Ascending aorta (tissue), 2 donors: ENCODE data around the gene PLEKHG2. TPM values are rescaled to one million over a fixed set of nuclear protein-coding genes. Genes with fewer than 3 reads are reported as not detected.
"Not testable (repeated sequence)": the region's sequence is repeated elsewhere in the genome, so short reads cannot be mapped to it uniquely, and the experiment has no call there.

Source experiments
- DNase-seq, 2 donors: peaks; one replicate each; pipeline ENCODE4 v3.0.0-alpha.2; 2019; ENCODE audit warnings: low spot score in 2 of 2
- H3K27ac ChIP-seq, 2 donors: fragments of 200-600 bp; sonication (generic); one replicate each; pipeline ENCODE4 v1.5.1; 2016 to 2017; ENCODE audit warnings: mild to moderate bottlenecking in 1 of 2
- H3K27me3 ChIP-seq: fragments of 200-600 bp; sonication (generic); one replicate; pipeline ENCODE4 v1.5.1; 2017
- H3K36me3 ChIP-seq, 2 donors: fragments of 200-600 bp; sonication (generic); one replicate each; pipeline ENCODE4 v1.5.1; 2016
- H3K4me1 ChIP-seq, 2 donors: fragments of 200-600 bp; sonication (generic); one replicate each; pipeline ENCODE4 v1.5.1; 2016 to 2017; ENCODE audit warnings: mild to moderate bottlenecking in 1 of 2
- H3K4me3 ChIP-seq, 2 donors: fragments of 200-600 bp; sonication (generic); one replicate each; pipeline ENCODE4 v1.5.1; 2016 to 2017; ENCODE audit warnings: mild to moderate bottlenecking in 1 of 2
- H3K9me3 ChIP-seq, 2 donors: fragments of 200-600 bp; sonication (generic); one replicate each; pipeline ENCODE4 v1.5.1; 2016
- intact Hi-C: fragments of 100-400 bp; cut with DNase I; formaldehyde crosslinking; loops from one replicate; pipeline ENCODE4 v1.15.1; 2023
- total RNA-seq: library from RNA; depleted of rRNA; stranded (reverse); fragments of >200 nt; gene quantifications from one replicate; pipeline ENCODE4 v1.1.0, GENCODE V29; 2016
- TF ChIP-seq, protein P1 (sequence below), 3 experiments: fragments of 200-600 bp in 2 of 3; fragments of 450-650 bp in 1 of 3; sonication (generic) in 2 of 3; IDR thresholded peaks; one replicate each; pipeline ENCODE4 v1.5.1; 2016 to 2019; ENCODE audit warnings: antibody characterized with exemption in 3 of 3, mild to moderate bottlenecking in 1 of 3, moderate library complexity in 1 of 3

Gene PLEKHG2
- total RNA-seq, 1 donor from 2014 or later: 52.9 TPM

DNA sequence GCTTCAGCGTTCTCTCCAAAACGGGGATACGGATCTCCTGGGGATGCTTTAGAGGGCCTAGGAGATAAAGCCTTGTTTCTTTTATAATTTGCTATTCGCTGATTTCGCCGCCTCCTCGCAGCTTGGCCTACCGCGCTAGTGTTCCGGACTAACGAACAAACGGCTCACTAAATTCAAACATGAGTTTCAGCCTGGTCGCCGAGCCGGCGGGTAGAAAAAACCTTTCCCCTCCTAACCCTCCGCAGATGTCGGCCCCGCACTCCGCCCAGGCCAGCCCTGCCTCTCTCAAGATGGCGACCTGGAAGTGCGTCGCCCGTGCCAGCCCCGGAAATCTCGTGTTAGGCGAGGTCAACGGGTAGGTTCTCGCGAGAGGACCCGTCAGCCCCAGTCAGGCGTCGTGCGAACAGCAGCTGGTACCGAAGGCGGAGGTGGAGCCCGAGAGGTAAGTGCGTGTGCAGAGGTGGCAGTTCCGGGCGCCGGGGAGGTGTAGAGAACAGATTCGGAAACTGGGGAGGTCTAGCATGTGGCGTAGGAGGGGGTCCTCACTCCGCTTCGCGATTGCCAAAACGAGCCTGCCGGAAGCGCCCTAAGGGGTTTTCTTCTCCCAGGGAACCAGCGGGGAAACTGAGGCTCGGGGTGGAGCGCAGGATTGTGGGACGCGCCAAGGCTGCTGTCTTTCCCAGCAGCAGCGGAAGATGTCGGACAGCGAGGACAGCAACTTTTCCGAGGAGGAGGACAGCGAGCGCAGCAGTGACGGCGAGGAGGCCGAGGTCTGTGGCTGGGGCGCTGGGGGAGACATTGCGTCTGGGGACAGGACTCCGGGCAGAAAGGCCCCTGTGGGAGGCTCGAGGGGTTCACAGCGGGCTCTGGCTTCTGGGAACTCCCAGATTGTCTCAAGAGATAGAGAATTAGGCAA, 33.0 kb downstream of the PLEKHG2 start, which contains the start of gene SUPT5H:
SUPT5H (plus strand) TSS at position 387 of the 916 bp plus-strand sequence; CDS start at position 696, 309 bp downstream.
- H3K27ac ChIP-seq: peak within 1 kb of the TSS; percentile 91 to 96
- intact Hi-C loops: loop anchor here (1.0 to 10.0 kb wide), 5 partner anchors 9 to 321 kb away; partner anchors contain the start of genes EID2B, PAK4, SAMD4B and TIMM50
- no peaks in the 10 kb centered on the region for H3K27me3 ChIP-seq
- H3K9me3 ChIP-seq: no peaks in the 10 kb centered on the region
- peaks cover 9 to 17% of the 10 kb centered on the region in 2 donors for H3K36me3 ChIP-seq
- TF ChIP-seq, protein P1, sequence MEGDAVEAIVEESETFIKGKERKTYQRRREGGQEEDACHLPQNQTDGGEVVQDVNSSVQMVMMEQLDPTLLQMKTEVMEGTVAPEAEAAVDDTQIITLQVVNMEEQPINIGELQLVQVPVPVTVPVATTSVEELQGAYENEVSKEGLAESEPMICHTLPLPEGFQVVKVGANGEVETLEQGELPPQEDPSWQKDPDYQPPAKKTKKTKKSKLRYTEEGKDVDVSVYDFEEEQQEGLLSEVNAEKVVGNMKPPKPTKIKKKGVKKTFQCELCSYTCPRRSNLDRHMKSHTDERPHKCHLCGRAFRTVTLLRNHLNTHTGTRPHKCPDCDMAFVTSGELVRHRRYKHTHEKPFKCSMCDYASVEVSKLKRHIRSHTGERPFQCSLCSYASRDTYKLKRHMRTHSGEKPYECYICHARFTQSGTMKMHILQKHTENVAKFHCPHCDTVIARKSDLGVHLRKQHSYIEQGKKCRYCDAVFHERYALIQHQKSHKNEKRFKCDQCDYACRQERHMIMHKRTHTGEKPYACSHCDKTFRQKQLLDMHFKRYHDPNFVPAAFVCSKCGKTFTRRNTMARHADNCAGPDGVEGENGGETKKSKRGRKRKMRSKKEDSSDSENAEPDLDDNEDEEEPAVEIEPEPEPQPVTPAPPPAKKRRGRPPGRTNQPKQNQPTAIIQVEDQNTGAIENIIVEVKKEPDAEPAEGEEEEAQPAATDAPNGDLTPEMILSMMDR (IDR thresholded peaks at IDR 0.05): no peak
- H3K4me1 ChIP-seq: peaks cover 13 to 32% of the 10 kb centered on the region in 2 donors
- H3K4me3 ChIP-seq: peak within 1 kb of the TSS; percentile 86 to 92
- peak; percentile 88 to 99 for DNase-seq

DNA sequence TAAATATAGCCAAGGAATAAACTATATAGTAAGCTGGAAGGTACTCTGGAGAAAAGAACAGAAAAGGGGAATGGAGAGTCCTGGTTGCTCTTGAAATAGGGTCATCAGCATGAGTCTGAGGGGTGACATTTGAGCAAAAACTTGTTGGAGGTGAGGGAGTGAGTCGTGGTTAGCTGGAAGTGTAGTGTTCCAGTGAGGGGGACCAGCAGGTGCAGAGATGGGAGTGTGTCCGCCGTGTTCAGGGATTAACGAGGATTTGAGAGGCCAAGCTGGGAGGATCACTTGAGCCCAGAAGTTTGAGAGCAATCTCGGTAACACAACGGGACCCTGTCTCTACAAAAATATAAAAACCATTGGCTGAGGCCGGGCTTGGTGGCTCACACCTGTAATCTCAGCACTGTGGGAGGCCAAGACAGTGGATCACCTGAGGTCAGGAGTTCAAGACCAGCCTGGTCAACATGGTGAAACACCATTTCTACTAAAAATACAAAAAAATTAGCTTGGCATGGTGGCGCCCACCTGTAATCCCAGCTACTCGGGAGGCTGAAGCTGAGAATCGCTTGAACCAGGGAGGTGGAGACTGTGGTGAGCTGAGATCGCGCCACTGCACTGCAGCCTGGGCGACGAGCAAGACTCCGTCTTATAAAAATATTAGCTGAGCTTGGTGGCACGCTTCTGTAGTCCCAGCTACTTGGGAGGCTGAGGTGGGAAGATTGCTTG, 34.1 kb downstream of the PLEKHG2 start:
- Histone ChIP-seq H3K4me1 (peaks cover 13 to 32% of the 10 kb centered on the region in 2 donors), H3K9me3 (no peaks in the 10 kb centered on the region), H3K27me3 (no peaks in the 10 kb centered on the region), H3K36me3 (peaks cover 9 to 17% of the 10 kb centered on the region in 2 donors), H3K27ac (peak overlapping the region; percentile 91 to 96), H3K4me3 (peak overlapping the region; percentile 86 to 92)
- TF ChIP-seq, protein P1 (IDR thresholded peaks at IDR 0.05): no peak
- intact Hi-C loops: loop anchor here (10.0 kb wide), 1 partner anchor 322 kb away; the partner anchor contains the start of gene PAK4
- no peak for DNase-seq

DNA sequence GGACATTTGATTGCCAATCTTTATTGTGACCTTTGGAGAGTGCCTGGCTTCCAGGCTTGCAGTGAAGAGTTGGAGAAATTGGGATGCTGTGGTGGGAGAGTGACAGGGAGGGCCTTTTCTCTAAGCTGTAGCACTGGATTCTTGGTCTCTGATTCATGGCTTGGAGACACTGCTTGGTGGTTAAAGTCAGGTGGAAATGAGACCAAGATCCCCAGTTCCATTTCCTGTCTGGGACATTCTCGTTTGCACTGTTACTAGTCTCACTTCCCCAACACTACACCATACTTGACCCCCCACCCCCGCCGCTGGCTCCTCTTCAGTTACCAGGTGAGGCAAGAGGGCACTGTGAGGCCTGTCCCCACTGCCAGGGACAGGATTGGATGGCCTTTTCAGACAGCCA, 35.8 kb downstream of the PLEKHG2 start:
- H3K36me3 ChIP-seq: peaks cover 19 to 21% of the 10 kb centered on the region in 2 donors
- H3K9me3 ChIP-seq: no peaks in the 10 kb centered on the region
- no peak for DNase-seq
- TF ChIP-seq, protein P1 (IDR thresholded peaks at IDR 0.05): no peak
- intact Hi-C loops: loop anchor here (10.0 kb wide), 1 partner anchor 323 kb away; the partner anchor contains the start of gene PAK4
- H3K27ac ChIP-seq: no peak overlapping the region
- H3K27me3 ChIP-seq: no peaks in the 10 kb centered on the region
- H3K4me1 ChIP-seq: peaks cover 13 to 32% of the 10 kb centered on the region in 2 donors
- no peak overlapping the region for H3K4me3 ChIP-seq

DNA sequence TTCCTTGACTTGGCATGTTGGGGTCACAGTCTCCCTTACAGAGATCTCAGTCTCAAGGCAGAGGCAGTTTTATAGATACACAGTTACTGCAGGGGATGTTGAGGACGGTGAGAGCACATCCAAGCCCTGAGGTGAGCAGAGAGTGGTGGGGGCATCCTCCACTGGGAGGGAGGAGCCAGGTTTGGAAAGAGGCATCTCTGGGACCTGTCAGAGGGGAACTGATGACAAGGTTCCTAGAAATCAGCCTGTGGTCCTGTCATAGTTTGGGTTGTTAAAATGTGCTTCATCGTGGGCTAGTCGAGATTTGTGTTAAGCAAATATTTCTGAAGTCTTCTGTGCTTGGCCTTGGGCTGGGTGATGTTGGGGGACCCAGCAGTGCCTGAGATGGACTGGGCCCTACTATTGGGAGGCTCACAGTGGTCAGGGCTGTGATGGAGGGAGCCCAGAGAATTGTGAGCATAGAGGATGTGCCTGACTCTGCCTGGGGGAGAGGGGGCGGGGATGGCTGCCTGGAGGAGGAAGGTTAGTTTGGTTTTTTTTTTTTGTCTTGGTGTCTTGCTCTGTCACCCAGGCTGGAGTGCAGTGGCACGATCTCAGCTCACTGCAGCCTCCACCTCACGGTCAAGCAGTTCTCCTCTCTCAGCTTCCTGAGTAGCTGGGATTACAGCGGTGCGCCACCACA, 36.8 kb downstream of the PLEKHG2 start:
- intact Hi-C loops: loop anchor here (10.0 kb wide), 1 partner anchor 324 kb away; the partner anchor contains the start of gene PAK4
- no peak overlapping the region for H3K4me3 ChIP-seq
- TF ChIP-seq, protein P1 (IDR thresholded peaks at IDR 0.05): no peak
- no peaks in the 10 kb centered on the region for H3K9me3 ChIP-seq
- peaks cover 28 to 30% of the 10 kb centered on the region in 2 donors for H3K36me3 ChIP-seq
- H3K27me3 ChIP-seq: no peaks in the 10 kb centered on the region
- DNase-seq: no peak
- H3K4me1 ChIP-seq: peaks cover 12 to 29% of the 10 kb centered on the region in 2 donors
- no peak overlapping the region for H3K27ac ChIP-seq

DNA sequence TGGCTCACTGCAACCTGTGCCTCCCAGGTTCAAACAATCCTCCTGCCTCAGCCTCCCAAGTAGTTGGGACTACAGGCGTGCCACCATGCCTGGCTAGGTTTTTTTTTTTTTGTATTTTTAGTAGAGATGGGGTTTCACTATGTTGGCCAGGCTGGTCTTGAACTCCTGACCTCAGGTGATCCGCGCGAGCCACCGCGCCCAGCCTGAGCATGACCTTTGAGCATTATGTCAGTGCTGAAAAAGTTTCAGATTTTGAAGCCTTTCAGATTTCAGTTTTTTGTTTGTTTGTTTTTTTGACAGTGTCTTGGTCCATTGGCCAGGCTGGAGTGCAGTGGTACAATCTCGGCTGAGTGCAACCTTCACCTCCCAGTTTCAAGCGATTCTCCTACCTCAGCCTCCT, 38.8 kb downstream of the PLEKHG2 start:
- intact Hi-C loops, DNase-seq, H3K4me3 ChIP-seq, H3K27ac ChIP-seq, H3K9me3 ChIP-seq, H3K27me3 ChIP-seq: not testable (repeated sequence)
- Histone ChIP-seq H3K36me3 (peaks cover 38 to 40% of the 10 kb centered on the region in 2 donors), H3K4me1 (peaks cover 7 to 20% of the 10 kb centered on the region in 2 donors)
